H1 (cell line): ENCODE results near the gene PTPN13. TPM values are rescaled to one million over a fixed set of nuclear protein-coding genes. Genes with fewer than 3 reads are reported as not detected.

ENCODE experiments used
- CTCF ChIP-seq, 3 experiments: IDR thresholded peaks; 1 replicate in 2 of 3; 2 replicates in 1 of 3; pipeline versions ENCODE4 v1.5.1 to v1.6.1; 2011; ENCODE audit warnings: low read length in 3 of 3, mild to moderate bottlenecking in 3 of 3, inconsistent platforms in 2 of 3, low read depth in 1 of 3, moderate library complexity in 1 of 3; ENCODE audit not compliant: insufficient read depth in 1 of 3; ENCODE audit errors: control extremely low read depth in 1 of 3
- EGR1 ChIP-seq: IDR thresholded peaks from 2 replicates; pipeline ENCODE4 v1.6.1; 2011; ENCODE audit warnings: low read depth, low read length, borderline replicate concordance
- KDM5A ChIP-seq: fragments of 200-600 bp; IDR thresholded peaks from 2 replicates; pipeline ENCODE4 v1.7.1; 2012; ENCODE audit warnings: mild to moderate bottlenecking, low read length, inconsistent platforms, mixed read lengths
- PHF8 ChIP-seq: fragments of 200-600 bp; sonication (generic); conservative IDR thresholded peaks from 2 replicates; pipeline ENCODE4 v1.7.1; 2012; ENCODE audit warnings: low read depth, mild to moderate bottlenecking, inconsistent platforms, low read length, moderate library complexity
- POU5F1 ChIP-seq: IDR thresholded peaks from 2 replicates; pipeline ENCODE4 v1.6.1; 2011; ENCODE audit warnings: low read depth, mild to moderate bottlenecking, low read length, moderate library complexity
- SP1 ChIP-seq: IDR thresholded peaks from 2 replicates; pipeline ENCODE4 v1.6.1; 2011; ENCODE audit warnings: low read depth, low read length
- SP2 ChIP-seq: IDR thresholded peaks from 2 replicates; pipeline ENCODE4 v1.6.1; 2012; ENCODE audit warnings: mild to moderate bottlenecking, low read length, inconsistent platforms
- SUZ12 ChIP-seq: fragments of 200-600 bp; sonication (generic); IDR thresholded peaks from 2 replicates; pipeline ENCODE4 v1.6.1; 2012; ENCODE audit warnings: mild to moderate bottlenecking, inconsistent platforms, low read length, moderate library complexity, mixed read lengths
- TAF1 ChIP-seq: IDR thresholded peaks from 2 replicates; pipeline ENCODE4 v1.6.1; 2011; ENCODE audit warnings: mild to moderate bottlenecking, low read depth, low read length
- TAF7 ChIP-seq: optimal IDR thresholded peaks from 2 replicates; pipeline ENCODE3; 2011; ENCODE audit warnings: low read depth, mild to moderate bottlenecking, inconsistent platforms, low read length, moderate library complexity, borderline replicate concordance
- USF2 ChIP-seq: IDR thresholded peaks from 2 replicates; pipeline ENCODE4 v1.6.1; 2011; ENCODE audit warnings: low read length, improper control_type of control experiment
- YY1 ChIP-seq: IDR thresholded peaks from 2 replicates; pipeline ENCODE4 v1.6.1; 2011; ENCODE audit warnings: low read depth, mild to moderate bottlenecking, low read length
- polyA plus RNA-seq, 7 experiments: library from polyadenylated mRNA; depleted of rRNA in 3 of 7; stranded (reverse) in 5 of 7; unstranded in 2 of 7; fragments of >200 nt in 5 of 7; fragments of 200-250 nt in 2 of 7; gene quantifications; 1 replicate in 5 of 7; 2 replicates in 1 of 7; 4 replicates in 1 of 7; pipeline versions ENCODE4 v1.2.1 to v1.2.3, GENCODE V29; 2011 to 2013; ENCODE audit warnings: missing spikeins in 2 of 7, mixed read lengths in 2 of 7
- total RNA-seq: library from RNA; stranded (reverse); fragmentation: NEBNext Ultra II Directional; extraction: Animal tissue kit (Norgen Biotek cat#: 25700); gene quantifications from 2 replicates; pipeline ENCODE4 v1.2.1, GENCODE V29; 2021
- TF ChIP-seq, protein P1 (sequence below): IDR thresholded peaks from 2 replicates; pipeline ENCODE4 v1.6.1; 2012; ENCODE audit warnings: inconsistent platforms

Gene PTPN13
- total and polyA plus RNA-seq, 2 of the 8 experiments (the other 6 are each of a cell fraction or from before 2014, with no cell fraction given): 12.7 to 57.9 TPM

DNA sequence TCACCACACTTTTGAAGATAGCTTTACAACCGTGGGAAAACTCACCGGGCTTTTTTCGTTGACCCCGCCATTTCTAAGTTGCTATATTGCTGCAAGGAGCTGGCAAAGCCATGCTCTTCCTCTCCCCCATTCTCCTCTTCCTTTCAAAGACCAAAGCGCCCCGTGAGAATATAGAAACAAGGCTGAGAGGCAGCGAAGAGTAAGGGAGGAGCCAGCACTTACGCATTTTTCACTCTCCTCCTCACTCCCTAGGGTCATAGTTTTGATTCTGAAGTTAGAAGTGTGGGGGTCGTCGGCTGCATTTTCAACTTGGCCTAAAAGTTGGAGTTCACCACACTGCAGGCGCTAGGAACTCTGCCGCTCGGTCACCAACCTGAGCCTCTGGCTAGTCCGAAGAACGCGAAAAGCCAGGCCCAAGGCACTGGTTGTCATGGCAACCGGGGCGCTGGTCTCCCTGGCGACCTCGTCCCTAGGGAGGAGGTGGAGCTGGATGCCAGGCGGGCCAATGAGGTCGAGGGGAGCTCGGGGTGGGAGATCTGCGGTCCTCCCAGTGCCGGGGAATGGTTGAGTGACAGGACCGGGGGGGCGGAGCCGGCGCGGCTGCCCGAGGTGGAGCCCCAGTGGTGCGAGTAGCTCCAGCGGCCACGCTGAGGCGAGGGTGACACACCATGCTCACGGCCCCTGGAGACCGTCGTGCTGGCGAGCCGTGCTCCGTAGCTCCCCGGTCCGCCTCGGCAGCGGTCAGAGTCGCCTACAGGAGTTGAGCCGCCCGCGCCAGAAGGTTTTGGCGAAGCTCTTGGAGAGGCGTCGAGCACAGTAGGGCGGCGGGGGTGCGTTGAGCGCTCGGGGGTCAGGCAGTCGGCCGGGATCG lies at the start of gene PTPN13 (continued):
- TF ChIP-seq SP2 (no peak), SP1 (peak; percentile 87), USF2 (no peak), TAF1 (peak; percentile 91), PHF8 (peak; percentile 81; the same call in 1 of the 2 replicates), CTCF (IDR thresholded peaks at IDR 0.05; ENCODE audit: control extremely low read depth in 1 of 3, insufficient read depth in 1 of 3, low read depth in 1 of 3, low read length in 3 of 3) (peak in 1 of 3 experiments; percentile 7; a peak in 2 of 4 replicates), KDM5A (no peak), SUZ12 (no peak), POU5F1 (no peak), YY1 (peak; percentile 18; the same call in 1 of the 2 replicates), TAF7 (peak; percentile 24), EGR1 (no peak)
- TF ChIP-seq, protein P1, sequence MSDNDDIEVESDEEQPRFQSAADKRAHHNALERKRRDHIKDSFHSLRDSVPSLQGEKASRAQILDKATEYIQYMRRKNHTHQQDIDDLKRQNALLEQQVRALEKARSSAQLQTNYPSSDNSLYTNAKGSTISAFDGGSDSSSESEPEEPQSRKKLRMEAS: peak; percentile 90
